Sigmoid colon (tissue), 4 donors: Measurements from ENCODE around the gene PTGER4.

Experiments used
- EP300 ChIP-seq, 4 donors: sonication (generic); formaldehyde crosslinking; IDR thresholded peaks; one replicate each; pipeline ENCODE4 v1.6.1; 2017; ENCODE audit warnings: antibody characterized with exemption in 4 of 4
- POLR2A ChIP-seq, 2 donors: fragments of 450-650 bp; IDR thresholded peaks; one replicate each; pipeline ENCODE4 v1.6.1; 2016; ENCODE audit warnings: antibody characterized with exemption in 2 of 2, mild to moderate bottlenecking in 2 of 2, moderate library complexity in 2 of 2
- POLR2AphosphoS5 ChIP-seq, 4 donors: sonication (generic); formaldehyde crosslinking; IDR thresholded peaks; one replicate each; pipeline ENCODE4 v1.6.1; 2017; ENCODE audit warnings: antibody characterized with exemption in 4 of 4
- TF ChIP-seq, protein P1 (sequence below), 4 experiments: fragments of 450-650 bp in 3 of 4; fragments of 200-600 bp in 1 of 4; IDR thresholded peaks; one replicate each; pipeline ENCODE4 v1.5.1; 2016 to 2019; ENCODE audit warnings: antibody characterized with exemption in 4 of 4, mild to moderate bottlenecking in 3 of 4, moderate library complexity in 2 of 4

DNA sequence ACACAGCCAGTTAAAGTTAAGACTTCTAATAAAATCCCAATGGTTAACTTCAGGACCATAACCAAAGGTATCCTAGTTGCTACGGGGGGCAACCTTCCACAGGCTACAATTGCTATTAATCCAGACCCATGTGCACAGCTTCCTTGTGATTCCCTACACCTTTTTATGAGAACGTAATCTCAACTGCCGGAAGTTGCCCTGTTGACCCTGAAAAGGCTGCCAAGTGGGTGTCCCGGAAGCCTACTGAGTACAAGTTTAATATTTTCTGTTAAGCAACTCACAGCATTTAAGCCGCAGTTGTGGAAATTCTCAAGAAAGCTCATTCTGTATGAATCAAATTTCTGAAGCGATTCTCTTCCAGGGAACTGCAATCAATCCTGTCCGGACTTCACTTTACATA, 48.5 kb upstream of the PTGER4 start:
- TF ChIP-seq, protein P1, sequence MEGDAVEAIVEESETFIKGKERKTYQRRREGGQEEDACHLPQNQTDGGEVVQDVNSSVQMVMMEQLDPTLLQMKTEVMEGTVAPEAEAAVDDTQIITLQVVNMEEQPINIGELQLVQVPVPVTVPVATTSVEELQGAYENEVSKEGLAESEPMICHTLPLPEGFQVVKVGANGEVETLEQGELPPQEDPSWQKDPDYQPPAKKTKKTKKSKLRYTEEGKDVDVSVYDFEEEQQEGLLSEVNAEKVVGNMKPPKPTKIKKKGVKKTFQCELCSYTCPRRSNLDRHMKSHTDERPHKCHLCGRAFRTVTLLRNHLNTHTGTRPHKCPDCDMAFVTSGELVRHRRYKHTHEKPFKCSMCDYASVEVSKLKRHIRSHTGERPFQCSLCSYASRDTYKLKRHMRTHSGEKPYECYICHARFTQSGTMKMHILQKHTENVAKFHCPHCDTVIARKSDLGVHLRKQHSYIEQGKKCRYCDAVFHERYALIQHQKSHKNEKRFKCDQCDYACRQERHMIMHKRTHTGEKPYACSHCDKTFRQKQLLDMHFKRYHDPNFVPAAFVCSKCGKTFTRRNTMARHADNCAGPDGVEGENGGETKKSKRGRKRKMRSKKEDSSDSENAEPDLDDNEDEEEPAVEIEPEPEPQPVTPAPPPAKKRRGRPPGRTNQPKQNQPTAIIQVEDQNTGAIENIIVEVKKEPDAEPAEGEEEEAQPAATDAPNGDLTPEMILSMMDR (IDR thresholded peaks at IDR 0.05) = no peak
- TF ChIP-seq EP300 (IDR thresholded peaks at IDR 0.05) (no peak), POLR2A (IDR thresholded peaks at IDR 0.05) (no peak), POLR2AphosphoS5 (IDR thresholded peaks at IDR 0.05) (no peak)
